Hindlimb muscle (tissue), 1 donor: ENCODE results near the gene AGAP9. TPM values are rescaled to one million over a fixed set of nuclear protein-coding genes. Genes with fewer than 3 reads are reported as not detected.
"Not testable (repeated sequence)": the region's sequence is repeated elsewhere in the genome, so short reads cannot be mapped to it uniquely, and the experiment has no call there.

Experiments used
- DNase-seq: peaks from one replicate; pipeline ENCODE4 v3.0.0-alpha.2; 2013
- polyA plus RNA-seq: library from polyadenylated mRNA; unstranded; fragments of 120-200 nt; gene quantifications from one replicate; pipeline ENCODE4 v1.2.1, GENCODE V29; 2013; ENCODE audit not compliant: insufficient read length

AGAP9 gene
- 10.9 TPM for polyA plus RNA-seq

- not testable (repeated sequence) for DNase-seq
These were observed at the start of gene AGAP9 for GRCh38 chr10:47523475-47523874. AGAP9 (minus strand) TSS chr10:47523638; CDS start chr10:47523526, 112 bp downstream.

GRCh38 chr10:47571138-47571912 is 47.9 kb upstream of the AGAP9 start:
- not testable (repeated sequence) for DNase-seq

GRCh38 chr10:47566757-47567156 is 43.3 kb upstream of the AGAP9 start:
- not testable (repeated sequence) for DNase-seq

- DNase-seq, result not testable (repeated sequence)
These were observed 42.8 kb upstream of the AGAP9 start for GRCh38 chr10:47566108-47566699.

- not testable (repeated sequence) for DNase-seq
These were observed 42.1 kb upstream of the AGAP9 start for GRCh38 chr10:47565517-47565920.

GRCh38 chr10:47564953-47565352 is 41.5 kb upstream of the AGAP9 start:
- DNase-seq, result not testable (repeated sequence)

GRCh38 chr10:47564318-47564717 is 40.9 kb upstream of the AGAP9 start:
- DNase-seq, result not testable (repeated sequence)

GRCh38 chr10:47560452-47560851 is 37.0 kb upstream of the AGAP9 start:
- DNase-seq, result peak; percentile 25

- DNase-seq, result not testable (repeated sequence)
These were observed 36.4 kb upstream of the AGAP9 start for GRCh38 chr10:47559718-47560308.

- DNase-seq, result not testable (repeated sequence)
These were observed 34.7 kb upstream of the AGAP9 start for GRCh38 chr10:47558109-47558508.

- DNase-seq, result not testable (repeated sequence)
These were observed 34.2 kb upstream of the AGAP9 start for GRCh38 chr10:47557616-47558015.

- not testable (repeated sequence) for DNase-seq
These were observed 31.9 kb upstream of the AGAP9 start for GRCh38 chr10:47555334-47555733.

- not testable (repeated sequence) for DNase-seq
These were observed 31.1 kb upstream of the AGAP9 start for GRCh38 chr10:47554552-47554951.

- DNase-seq, result not testable (repeated sequence)
These were observed 30.4 kb upstream of the AGAP9 start for GRCh38 chr10:47553860-47554247.

- peak; percentile 61 for DNase-seq
These were observed 29.9 kb upstream of the AGAP9 start for GRCh38 chr10:47553214-47553859.

GRCh38 chr10:47552719-47553118 is 29.3 kb upstream of the AGAP9 start:
- DNase-seq, result peak; percentile 25

GRCh38 chr10:47547286-47547685 is 23.8 kb upstream of the AGAP9 start:
- DNase-seq, result not testable (repeated sequence)

- DNase-seq, result not testable (repeated sequence)
These were observed 13.0 kb upstream of the AGAP9 start for GRCh38 chr10:47536430-47536829.

- peak; percentile 24 for DNase-seq
These were observed 21.1 kb downstream of the AGAP9 start for GRCh38 chr10:47502313-47502712.

- DNase-seq, result not testable (repeated sequence)
These were observed 29.2 kb downstream of the AGAP9 start for GRCh38 chr10:47494226-47494625.

GRCh38 chr10:47491600-47491999 is 31.8 kb downstream of the AGAP9 start, which contains the start of gene FAM25G:
FAM25G (minus strand) TSS chr10:47491700; CDS start chr10:47491674, 26 bp downstream.
- DNase-seq, result not testable (repeated sequence)

GRCh38 chr10:47489630-47490029 is 33.8 kb downstream of the AGAP9 start:
- not testable (repeated sequence) for DNase-seq

GRCh38 chr10:47485943-47486342 is 37.5 kb downstream of the AGAP9 start:
- not testable (repeated sequence) for DNase-seq
